ENCODE data around the gene LRRC8D. TPM values are rescaled to one million over a fixed set of nuclear protein-coding genes. Genes with fewer than 3 reads are reported as not detected.

LRRC8D gene
- total RNA-seq, 2 donors from 2014 or later, result 7.6 to 13.0 TPM

GRCh38 chr1:89850844-89851415 is 30.1 kb downstream of the LRRC8D start:
- intact Hi-C loops (cut with DNase I), result no loop called here
- no peak overlapping the region for H3K4me3 ChIP-seq
- H3K27me3 ChIP-seq, result no peaks in the 10 kb centered on the region
- no peaks in the 10 kb centered on the region for H3K4me1 ChIP-seq
- H3K36me3 ChIP-seq (replicated peaks in 1 of 2; ENCODE audit: insufficient read depth in 1 of 2, low read depth in 2 of 2), result no peaks in the 10 kb centered on the region
- WGBS, 2 donors, result 90 to 91% methylated on average over 4 of the region's 4 CpGs
- no peaks in the 10 kb centered on the region for H3K9me3 ChIP-seq
- no peak overlapping the region for H3K27ac ChIP-seq
- no peak for ATAC-seq
- TF ChIP-seq CTCF (IDR thresholded peaks at IDR 0.05), result no peak
- no peak for TF ChIP-seq POLR2A (IDR thresholded peaks at IDR 0.05)
- DNase-seq, result no peak

GRCh38 chr1:89854140-89854539 is 33.3 kb downstream of the LRRC8D start:
- Histone ChIP-seq H3K27ac (no peak overlapping the region), H3K36me3 (replicated peaks in 1 of 2; ENCODE audit: insufficient read depth in 1 of 2, low read depth in 2 of 2) (no peaks in the 10 kb centered on the region), H3K4me1 (no peaks in the 10 kb centered on the region), H3K9me3 (no peaks in the 10 kb centered on the region), H3K27me3 (no peaks in the 10 kb centered on the region), H3K4me3 (no peak overlapping the region)
- DNase-seq, result no peak
- intact Hi-C loops (cut with DNase I), result no loop called here
- TF ChIP-seq CTCF (IDR thresholded peaks at IDR 0.05) (no peak), POLR2A (IDR thresholded peaks at IDR 0.05) (no peak)
- WGBS, 2 donors, result 90 to 96% methylated on average over 2 of the region's 2 CpGs
- ATAC-seq, result no peak

GRCh38 chr1:89855413-89856123 is 34.7 kb downstream of the LRRC8D start:
- Histone ChIP-seq H3K4me1 (no peaks in the 10 kb centered on the region), H3K36me3 (replicated peaks in 1 of 2; ENCODE audit: insufficient read depth in 1 of 2, low read depth in 2 of 2) (no peaks in the 10 kb centered on the region), H3K27ac (no peak overlapping the region), H3K9me3 (no peaks in the 10 kb centered on the region), H3K27me3 (no peaks in the 10 kb centered on the region), H3K4me3 (no peak overlapping the region)
- intact Hi-C loops (cut with DNase I), result no loop called here
- ATAC-seq (no peak), DNase-seq (no peak)
- 65 to 77% methylated on average over 2 of the region's 2 CpGs for WGBS, 2 donors
- TF ChIP-seq POLR2A (IDR thresholded peaks at IDR 0.05) (no peak), CTCF (IDR thresholded peaks at IDR 0.05) (no peak)

GRCh38 chr1:89863165-89863830 is 42.5 kb downstream of the LRRC8D start:
- Histone ChIP-seq H3K27me3 (no peaks in the 10 kb centered on the region), H3K27ac (no peak overlapping the region), H3K4me3 (no peak overlapping the region), H3K9me3 (no peaks in the 10 kb centered on the region), H3K36me3 (replicated peaks in 1 of 2; ENCODE audit: insufficient read depth in 1 of 2, low read depth in 2 of 2) (no peaks in the 10 kb centered on the region), H3K4me1 (peaks cover 14% of the 10 kb centered on the region)
- ATAC-seq (no peak), DNase-seq (no peak)
- intact Hi-C loops (cut with DNase I), result no loop called here
- no peak for TF ChIP-seq CTCF (IDR thresholded peaks at IDR 0.05)
- no peak for TF ChIP-seq POLR2A (IDR thresholded peaks at IDR 0.05)
- 88 to 98% methylated on average over 3 of the region's 3 CpGs for WGBS, 2 donors
